Activated CD8-positive, alpha-beta memory T cell treated with anti-CD3 and anti-CD28 coated beads, Interleukin-2, amount 10 ng/mL, durations not matched to agents 7 days and 5 days (primary cell): ENCODE data around the gene ARL17A. TPM values are rescaled to one million over a fixed set of nuclear protein-coding genes. Genes with fewer than 3 reads are reported as not detected.
"Not testable (repeated sequence)": the region's sequence is repeated elsewhere in the genome, so short reads cannot be mapped to it uniquely, and the experiment has no call there.

Experiments
- ATAC-seq: fragments of 150-1000 bp; cut with Tn5 transposase; one replicate; pipeline ENCODE4 v1.10.0; 2021; ENCODE audit warnings: moderate library complexity
- CTCF ChIA-PET: fragments of 350-600 bp; sonication (Branson Sonifier 250); formaldehyde crosslinking; loops from one replicate; lab custom pipeline; 2021; ENCODE audit warnings: antibody characterized with exemption; lab: Charles Lee
- DNase-seq: peaks from one replicate; pipeline ENCODE4 v3.0.0-alpha.2; 2020
- H3K27ac Mint-ChIP-seq: one replicate; pipeline ENCODE4 v1.8.0; 2021; ENCODE audit warnings: mild to moderate bottlenecking, mixed read lengths
- H3K27me3 Mint-ChIP-seq: one replicate; pipeline ENCODE4 v1.8.0; 2021; ENCODE audit warnings: mixed read lengths
- H3K36me3 Mint-ChIP-seq: one replicate; pipeline ENCODE4 v1.8.0; 2021; ENCODE audit warnings: mild to moderate bottlenecking, mixed read lengths
- H3K4me1 Mint-ChIP-seq: one replicate; pipeline ENCODE4 v1.8.0; 2021; ENCODE audit warnings: mixed read lengths
- H3K4me3 Mint-ChIP-seq: one replicate; pipeline ENCODE4 v1.8.0; 2021; ENCODE audit warnings: mild to moderate bottlenecking, moderate library complexity, mixed read lengths
- H3K9me3 Mint-ChIP-seq: one replicate; pipeline ENCODE4 v1.8.0; 2022; ENCODE audit warnings: low read depth, mixed read lengths
- total RNA-seq, 2 experiments: library from RNA; stranded (reverse); gene quantifications; one replicate each; pipeline ENCODE4 v1.2.3, GENCODE V29; 2021

Gene ARL17A
- total RNA-seq, 2 experiments from 2014 or later = 16.8 to 19.9 TPM

GRCh38 chr17:46590157-46591146, 11.0 kb upstream of the ARL17A start, which contains the start of gene NSF:
Gene NSF, plus strand, starts transcription at chr17:46590669. Its CDS starts 107 bp downstream, at chr17:46590776.
- H3K36me3 Mint-ChIP-seq, DNase-seq, H3K4me3 Mint-ChIP-seq, CTCF ChIA-PET, H3K27ac Mint-ChIP-seq, H3K9me3 Mint-ChIP-seq, H3K4me1 Mint-ChIP-seq, H3K27me3 Mint-ChIP-seq: not testable (repeated sequence)
- peak; percentile 96 for ATAC-seq

GRCh38 chr17:46585444-46585843, 6.0 kb upstream of the ARL17A start:
- CTCF ChIA-PET, H3K9me3 Mint-ChIP-seq, H3K27ac Mint-ChIP-seq, H3K36me3 Mint-ChIP-seq, H3K27me3 Mint-ChIP-seq, H3K4me1 Mint-ChIP-seq, ATAC-seq, DNase-seq, H3K4me3 Mint-ChIP-seq: not testable (repeated sequence)

GRCh38 chr17:46580082-46580481, 591 bp upstream of the ARL17A start:
- DNase-seq, H3K4me1 Mint-ChIP-seq, CTCF ChIA-PET, ATAC-seq, H3K36me3 Mint-ChIP-seq, H3K9me3 Mint-ChIP-seq, H3K27me3 Mint-ChIP-seq: not testable (repeated sequence)
- Mint-ChIP-seq H3K4me3 (peak overlapping the region; percentile 42), H3K27ac (peak overlapping the region; percentile 46)

- CTCF ChIA-PET, H3K36me3 Mint-ChIP-seq, H3K27me3 Mint-ChIP-seq, H3K4me1 Mint-ChIP-seq, ATAC-seq, H3K27ac Mint-ChIP-seq, DNase-seq, H3K9me3 Mint-ChIP-seq, H3K4me3 Mint-ChIP-seq: not testable (repeated sequence)
Measured at GRCh38 chr17:46571796-46572195, 7.7 kb downstream of the ARL17A start.

GRCh38 chr17:46566980-46567379, 12.5 kb downstream of the ARL17A start:
- H3K36me3 Mint-ChIP-seq, H3K9me3 Mint-ChIP-seq, H3K27me3 Mint-ChIP-seq, ATAC-seq, DNase-seq, H3K4me3 Mint-ChIP-seq, H3K27ac Mint-ChIP-seq, CTCF ChIA-PET, H3K4me1 Mint-ChIP-seq: not testable (repeated sequence)

GRCh38 chr17:46566284-46566683, 13.2 kb downstream of the ARL17A start:
- peak; percentile 30 for ATAC-seq
- H3K4me3 Mint-ChIP-seq, H3K4me1 Mint-ChIP-seq, H3K27ac Mint-ChIP-seq, DNase-seq, H3K27me3 Mint-ChIP-seq, H3K36me3 Mint-ChIP-seq, CTCF ChIA-PET, H3K9me3 Mint-ChIP-seq: not testable (repeated sequence)

- H3K9me3 Mint-ChIP-seq, H3K27me3 Mint-ChIP-seq, H3K4me1 Mint-ChIP-seq, H3K27ac Mint-ChIP-seq, CTCF ChIA-PET, ATAC-seq, H3K36me3 Mint-ChIP-seq, H3K4me3 Mint-ChIP-seq, DNase-seq: not testable (repeated sequence)
Measured at GRCh38 chr17:46560048-46560447, 19.4 kb downstream of the ARL17A start.

GRCh38 chr17:46559155-46559554, 20.3 kb downstream of the ARL17A start:
- H3K27ac Mint-ChIP-seq, H3K27me3 Mint-ChIP-seq, DNase-seq, H3K4me3 Mint-ChIP-seq, H3K4me1 Mint-ChIP-seq, H3K9me3 Mint-ChIP-seq, CTCF ChIA-PET, H3K36me3 Mint-ChIP-seq: not testable (repeated sequence)
- peak; percentile 53 for ATAC-seq

- H3K36me3 Mint-ChIP-seq, H3K9me3 Mint-ChIP-seq, H3K4me3 Mint-ChIP-seq, H3K4me1 Mint-ChIP-seq, DNase-seq, H3K27me3 Mint-ChIP-seq, CTCF ChIA-PET, ATAC-seq, H3K27ac Mint-ChIP-seq: not testable (repeated sequence)
Measured at GRCh38 chr17:46548607-46549006, 30.9 kb downstream of the ARL17A start.

GRCh38 chr17:46534716-46535115, 44.8 kb downstream of the ARL17A start:
- H3K36me3 Mint-ChIP-seq, DNase-seq, CTCF ChIA-PET, H3K27me3 Mint-ChIP-seq, H3K4me3 Mint-ChIP-seq, H3K4me1 Mint-ChIP-seq, ATAC-seq, H3K9me3 Mint-ChIP-seq, H3K27ac Mint-ChIP-seq: not testable (repeated sequence)

GRCh38 chr17:46512168-46512567, 67.3 kb downstream of the ARL17A start, which contains the start of gene LRRC37A2:
Gene LRRC37A2, plus strand, starts transcription at chr17:46512468. Its CDS starts 245 bp downstream, at chr17:46512713.
- DNase-seq, H3K4me3 Mint-ChIP-seq, CTCF ChIA-PET, H3K36me3 Mint-ChIP-seq, H3K27ac Mint-ChIP-seq, H3K27me3 Mint-ChIP-seq, H3K4me1 Mint-ChIP-seq, ATAC-seq, H3K9me3 Mint-ChIP-seq: not testable (repeated sequence)

- H3K9me3 Mint-ChIP-seq, CTCF ChIA-PET, DNase-seq, H3K27ac Mint-ChIP-seq, H3K4me3 Mint-ChIP-seq, ATAC-seq, H3K4me1 Mint-ChIP-seq, H3K36me3 Mint-ChIP-seq, H3K27me3 Mint-ChIP-seq: not testable (repeated sequence)
Measured at GRCh38 chr17:46505896-46506295, 73.6 kb downstream of the ARL17A start.

- not testable (repeated sequence) for DNase-seq, H3K36me3 Mint-ChIP-seq
- CTCF ChIA-PET = interaction anchor here (0.6 kb wide), 1 partner anchor 920 kb away, joined by 3 read pairs; no protein-coding TSS in a partner anchor
Measured at GRCh38 chr17:46499437-46500139, 79.9 kb downstream of the ARL17A start.

More at GRCh38 chr17:46499437-46500139, 79.9 kb downstream of the ARL17A start:
- H3K4me1 Mint-ChIP-seq, H3K9me3 Mint-ChIP-seq, ATAC-seq, H3K27me3 Mint-ChIP-seq, H3K27ac Mint-ChIP-seq, H3K4me3 Mint-ChIP-seq: not testable (repeated sequence)
